AG04450 (cell line): ENCODE data around the gene VPS37C. TPM values are rescaled to one million over a fixed set of nuclear protein-coding genes. Genes with fewer than 3 reads are reported as not detected.
"Not testable (repeated sequence)": the region's sequence is repeated elsewhere in the genome, so short reads cannot be mapped to it uniquely, and the experiment has no call there.

Experiments
- CTCF ChIA-PET: fragments of 300-600, 350-600 bp; formaldehyde crosslinking; extraction: SDS; loops from one replicate; lab custom pipeline; 2022; ENCODE audit warnings: antibody characterized with exemption, inconsistent platforms; lab: Charles Lee
- POLR2A ChIA-PET: fragments of 350-600 bp; formaldehyde crosslinking; extraction: SDS; loops from one replicate; lab custom pipeline; 2021; ENCODE audit warnings: antibody characterized with exemption, inconsistent platforms; lab: Yijun Ruan, JAX
- DNase-seq: peaks from one replicate; pipeline ENCODE4 v3.0.0-alpha.2; 2011; ENCODE audit warnings: low read depth, low spot score
- H3K27ac ChIP-seq: one replicate; pipeline ENCODE4 v1.5.1; 2012; ENCODE audit warnings: low read depth, low read length, control low read depth
- H3K27me3 ChIP-seq: one replicate; pipeline ENCODE4 v1.6.0; 2012; ENCODE audit warnings: low read length; ENCODE audit not compliant: control insufficient read depth, insufficient read depth
- H3K4me3 ChIP-seq: 2 replicates; pipeline ENCODE4 v1.5.1; 2011; ENCODE audit warnings: mild to moderate bottlenecking, low read depth, low read length, control low read depth
- H3K9me3 ChIP-seq: 2 replicates; pipeline ENCODE4 v1.5.1; 2012; ENCODE audit warnings: low read length; ENCODE audit not compliant: control insufficient read depth, insufficient read depth
- CTCF ChIP-seq: IDR thresholded peaks from 2 replicates; pipeline ENCODE4 v1.5.1; 2011; ENCODE audit warnings: low read depth, low read length, control low read depth, inconsistent platforms
- polyA plus RNA-seq: library from polyadenylated mRNA; depleted of rRNA; stranded (reverse); fragments of >200 nt; gene quantifications from 2 replicates; pipeline ENCODE4 v1.2.3, GENCODE V29; 2011

VPS37C gene
- polyA plus RNA-seq, 1 experiment: 10.9 TPM

GRCh38 chr11:61170566-61170965 lies 9.3 kb upstream of the VPS37C start:
- POLR2A ChIA-PET: no interaction called here

GRCh38 chr11:61168800-61169199 lies 7.6 kb upstream of the VPS37C start:
- peaks cover 32% of the 10 kb centered on the region for H3K27me3 ChIP-seq
- DNase-seq: no peak
- no peak overlapping the region for H3K4me3 ChIP-seq
- no peak for TF ChIP-seq CTCF
- no peak overlapping the region for H3K27ac ChIP-seq
- POLR2A ChIA-PET: no interaction called here
- CTCF ChIA-PET: interaction anchor here (0.8 to 1.3 kb wide), 2 partner anchors 19 to 338 kb away, joined by 3 read pairs; no protein-coding TSS in a partner anchor
- H3K9me3 ChIP-seq: no peaks in the 10 kb centered on the region

More at GRCh38 chr11:61170566-61170965, 9.3 kb upstream of the VPS37C start:
- Histone ChIP-seq H3K9me3 (no peaks in the 10 kb centered on the region; the same call in 1 of the 2 replicates), H3K27ac (no peak overlapping the region), H3K4me3 (no peak overlapping the region), H3K27me3 (peaks cover 47% of the 10 kb centered on the region)
- CTCF ChIA-PET: interaction anchor here (0.8 to 1.6 kb wide), 4 partner anchors 8 to 201 kb away, joined by 4 to 5 read pairs (median 5); no protein-coding TSS in a partner anchor
- TF ChIP-seq CTCF: no peak
- no peak for DNase-seq

GRCh38 chr11:61168042-61168688 lies 6.9 kb upstream of the VPS37C start:
- no peak for DNase-seq
- ChIA-PET CTCF (interaction anchor here (0.8 to 1.1 kb wide), 2 partner anchors 19 kb away, joined by 3 read pairs; no protein-coding TSS in a partner anchor), POLR2A (no interaction called here)
- no peak for TF ChIP-seq CTCF
- H3K9me3 ChIP-seq: no peaks in the 10 kb centered on the region
- peaks cover 26% of the 10 kb centered on the region for H3K27me3 ChIP-seq
- no peak overlapping the region for H3K4me3 ChIP-seq
- no peak overlapping the region for H3K27ac ChIP-seq

- DNase-seq, POLR2A ChIA-PET, H3K4me3 ChIP-seq, H3K27ac ChIP-seq, CTCF ChIA-PET, H3K9me3 ChIP-seq: not testable (repeated sequence)
- peaks cover 13% of the 10 kb centered on the region for H3K27me3 ChIP-seq
These were observed 5.1 kb upstream of the VPS37C start for GRCh38 chr11:61166331-61166730.

GRCh38 chr11:61165785-61166184 lies 4.6 kb upstream of the VPS37C start:
- H3K4me3 ChIP-seq, H3K9me3 ChIP-seq, DNase-seq, CTCF ChIA-PET, POLR2A ChIA-PET, H3K27ac ChIP-seq: not testable (repeated sequence)
- peaks cover 13% of the 10 kb centered on the region for H3K27me3 ChIP-seq
